Endothelial cell of umbilical vein (primary cell): ENCODE results near the gene KCNJ4. TPM values are rescaled to one million over a fixed set of nuclear protein-coding genes. Genes with fewer than 3 reads are reported as not detected.

ENCODE experiments used
- BruUV-seq: library from RNA; stranded (reverse); fragments of 400-500 nt; replicated peaks from 2 replicates; lab custom pipeline; 2021; lab: Mats Ljungman, UMichigan
- CTCF ChIA-PET: fragments of 300-600, 350-600 bp; sonication (Branson Sonifier 250); formaldehyde crosslinking; loops from one replicate; lab custom pipeline; 2021; ENCODE audit warnings: antibody characterized with exemption, inconsistent platforms; lab: Charles Lee
- POLR2A ChIA-PET: fragments of 300-600, 350-600 bp; sonication (Branson Sonifier 250); formaldehyde crosslinking; loops from one replicate; lab custom pipeline; 2021; ENCODE audit warnings: antibody characterized with exemption, inconsistent platforms; lab: Charles Lee
- DNase-seq: peaks from one replicate; pipeline ENCODE4 v3.0.0-alpha.2; 2011; ENCODE audit warnings: low read depth, low spot score
- FAIRE-seq: peaks from 2 replicates; lab custom pipeline; 2011; peaks lifted over from hg19 to GRCh38; lab: Jason Lieb, UNC
- H2AFZ ChIP-seq: 2 replicates; pipeline ENCODE4 v1.6.0; 2012; ENCODE audit warnings: low read depth, low read length, control low read depth, inconsistent platforms
- H3K27ac ChIP-seq: 2 replicates; pipeline ENCODE4 v1.5.1; 2011; ENCODE audit warnings: low read depth, mild to moderate bottlenecking, control low read depth, low read length, moderate library complexity; ENCODE audit not compliant: insufficient read depth
- H3K27me3 ChIP-seq, 2 experiments: 2 replicates each; pipeline versions ENCODE4 v1.6.0 to v1.6.1; 2011; ENCODE audit warnings: low read length in 2 of 2, mixed read lengths in 1 of 2; ENCODE audit not compliant: control insufficient read depth in 2 of 2, insufficient read depth in 2 of 2
- H3K36me3 ChIP-seq, 2 experiments: 2 replicates in 1 of 2; 3 replicates in 1 of 2; pipeline ENCODE4 v1.5.1; 2011; ENCODE audit warnings: low read length in 2 of 2, mild to moderate bottlenecking in 1 of 2, moderate library complexity in 1 of 2; ENCODE audit not compliant: control insufficient read depth in 2 of 2, insufficient read depth in 2 of 2; ENCODE audit errors: extremely low read depth in 1 of 2
- H3K4me1 ChIP-seq: 3 replicates; pipeline ENCODE4 v1.5.1; 2011; ENCODE audit warnings: mild to moderate bottlenecking, low read length; ENCODE audit not compliant: control insufficient read depth, insufficient read depth; ENCODE audit errors: extremely low read depth
- H3K4me2 ChIP-seq: 2 replicates; pipeline ENCODE4 v1.6.1; 2011; ENCODE audit warnings: low read length, control low read depth, mixed read lengths; ENCODE audit not compliant: insufficient read depth
- H3K4me3 ChIP-seq, 3 experiments: fragments of 200-600 bp in 1 of 3; sonication (generic), shearing (Covaris generic) in 1 of 3; replicated peaks in 1 of 3; 2 replicates each; pipeline ENCODE4 v1.5.1; 2011 to 2016; ENCODE audit warnings: control low read depth in 3 of 3, low read length in 3 of 3, mild to moderate bottlenecking in 2 of 3, inconsistent platforms in 1 of 3, low read depth in 1 of 3, moderate library complexity in 1 of 3; ENCODE audit not compliant: insufficient read depth in 1 of 3
- H3K79me2 ChIP-seq: 2 replicates; pipeline ENCODE4 v1.6.0; 2012; ENCODE audit warnings: low read length, inconsistent platforms; ENCODE audit not compliant: control insufficient read depth, insufficient read depth
- H3K9ac ChIP-seq: replicated peaks from 2 replicates; pipeline ENCODE3; 2011; ENCODE audit warnings: low read length, control low read depth; ENCODE audit not compliant: insufficient read depth; ENCODE audit errors: extremely low read depth
- H3K9me1 ChIP-seq: replicated peaks from 3 replicates; pipeline ENCODE4 v1.6.0; 2011; ENCODE audit warnings: mild to moderate bottlenecking, low read length; ENCODE audit not compliant: control insufficient read depth, insufficient read depth; ENCODE audit errors: extremely low read depth
- H3K9me3 ChIP-seq: replicated peaks from 2 replicates; pipeline ENCODE4 v1.5.1; 2012; ENCODE audit warnings: low read length, inconsistent platforms; ENCODE audit not compliant: control insufficient read depth, insufficient read depth
- H4K20me1 ChIP-seq: replicated peaks from 2 replicates; pipeline ENCODE3; 2011; ENCODE audit warnings: mild to moderate bottlenecking, low read length; ENCODE audit not compliant: control insufficient read depth, insufficient read depth; ENCODE audit errors: extremely low read depth
- CTCF ChIP-seq, 2 donors: IDR thresholded peaks; 1 replicate in 1 of 2; 2 replicates in 1 of 2; pipeline ENCODE4 v1.5.1; 2011; ENCODE audit warnings: low read length in 2 of 2, mild to moderate bottlenecking in 2 of 2, moderate library complexity in 2 of 2, control low read depth in 1 of 2, inconsistent platforms in 1 of 2, low read depth in 1 of 2; ENCODE audit not compliant: insufficient read depth in 1 of 2; ENCODE audit errors: extremely low read depth in 1 of 2
- EZH2 ChIP-seq: IDR thresholded peaks from 2 replicates; pipeline ENCODE4 v1.6.1; 2012; ENCODE audit warnings: borderline replicate concordance, low read depth, mild to moderate bottlenecking, moderate library complexity, low read length, inconsistent platforms; ENCODE audit not compliant: severe bottlenecking
- FOS ChIP-seq: IDR thresholded peaks from 2 replicates; pipeline ENCODE4 v1.6.1; 2011; ENCODE audit warnings: mild to moderate bottlenecking, low read length, moderate library complexity, borderline replicate concordance; ENCODE audit not compliant: insufficient read depth
- GATA2 ChIP-seq: IDR thresholded peaks from 2 replicates; pipeline ENCODE4 v1.7.0; 2011; ENCODE audit warnings: low read depth, mild to moderate bottlenecking, moderate library complexity, mixed read lengths, low read length; ENCODE audit not compliant: insufficient read length, insufficient read depth
- MYC ChIP-seq: IDR thresholded peaks from one replicate; pipeline ENCODE4 v1.6.1; 2011; ENCODE audit warnings: mild to moderate bottlenecking, low read depth, low read length
- POLR2A ChIP-seq: IDR thresholded peaks from 2 replicates; pipeline ENCODE4 v1.6.1; 2012; ENCODE audit warnings: low read depth, mild to moderate bottlenecking, control low read depth, low read length
- POLR2AphosphoS5 ChIP-seq: IDR thresholded peaks from 2 replicates; pipeline ENCODE4 v1.6.1; 2012; ENCODE audit warnings: low read depth, mild to moderate bottlenecking, control low read depth, low read length, moderate library complexity; ENCODE audit not compliant: insufficient read depth
- dilution Hi-C: fragments of 300-500 bp; cut with MboI; formaldehyde crosslinking; loops from one replicate; pipeline ENCODE4 v1.15.0; 2019; ENCODE audit warnings: low sequenced_read_pairs; ENCODE audit not compliant: extremely low pct_ligation_motif_present
- intact Hi-C: fragments of 100-400 bp; cut with micrococcal nuclease; formaldehyde crosslinking; loops from one replicate; pipeline ENCODE4 v1.10.0; 2022
- polyA plus RNA-seq, 4 experiments: library from polyadenylated mRNA; depleted of rRNA in 3 of 4; stranded (reverse) in 3 of 4; unstranded in 1 of 4; fragments of >200 nt; gene quantifications; 2 replicates each; pipeline versions ENCODE4 v1.2.1 to v1.2.3, GENCODE V29; 2011 to 2012; ENCODE audit warnings: missing spikeins in 1 of 4
- total RNA-seq: library from RNA; stranded (reverse); gene quantifications from 2 replicates; pipeline ENCODE4 v1.2.3, GENCODE V29; 2021

KCNJ4 gene
- total and polyA plus RNA-seq, 2 donors (not counting 3 experiments of a cell fraction or from before 2014, with no cell fraction given), result not detected

- Histone ChIP-seq H3K79me2 (peaks cover 42% of the 10 kb centered on the region), H2AFZ (no peak overlapping the region), H3K4me2 (no peak overlapping the region), H3K27me3 (no peaks in the 10 kb centered on the region), H3K9me1 (no peaks in the 10 kb centered on the region), H3K36me3 (peaks cover 55 to 79% of the 10 kb centered on the region in 2 experiments), H3K9ac (no peak overlapping the region), H3K9me3 (no peaks in the 10 kb centered on the region), H3K4me3 (no peak overlapping the region), H4K20me1 (peaks cover 10% of the 10 kb centered on the region), H3K4me1 (no peaks in the 10 kb centered on the region), H3K27ac (no peak overlapping the region)
- ChIA-PET CTCF (interaction anchor here (1.0 kb wide), 1 partner anchor 83 kb away, joined by 5 read pairs; no protein-coding TSS in a partner anchor), POLR2A (interaction anchor here (0.5 to 1.3 kb wide), 2 partner anchors 81 to 91 kb away, joined by 3 read pairs; no protein-coding TSS in a partner anchor)
- FAIRE-seq, result no peak
- no peak for TF ChIP-seq EZH2
- TF ChIP-seq POLR2A, result no peak
- TF ChIP-seq GATA2, result no peak
- no peak for TF ChIP-seq FOS
- TF ChIP-seq MYC, result no peak
- no peak for TF ChIP-seq POLR2AphosphoS5
- no peak for TF ChIP-seq CTCF (IDR thresholded peaks at IDR 0.05; ENCODE audit: extremely low read depth in 1 of 2, insufficient read depth in 1 of 2, low read depth in 1 of 2, low read length in 2 of 2)
- dilution Hi-C loops, result no loop called here
- intact Hi-C loops, result no loop called here
- no TSS peak for BruUV-seq
- no peak for DNase-seq
Measured at GRCh38 chr22:38489142-38489541, 34.1 kb upstream of the KCNJ4 start.
